Astrocyte (in vitro differentiated cells and primary cell): ENCODE data around the gene NDFIP1.

Experiments
- CTCF ChIP-seq: IDR thresholded peaks from 2 replicates; pipeline ENCODE4 v1.5.1; 2011; ENCODE audit warnings: low read depth, mild to moderate bottlenecking, inconsistent platforms, low read length, moderate library complexity; ENCODE audit not compliant: insufficient read depth
- EZH2 ChIP-seq: IDR thresholded peaks from 2 replicates; pipeline ENCODE4 v1.6.1; 2012; ENCODE audit warnings: mild to moderate bottlenecking, low read length, inconsistent platforms; ENCODE audit not compliant: insufficient read depth

- TF ChIP-seq CTCF (no peak), EZH2 (no peak)
Measured at GRCh38 chr5:142102980-142103740, 5.4 kb upstream of the NDFIP1 start.
